ENCODE data around the gene LMX1B.
"Not testable (repeated sequence)": the region's sequence is repeated elsewhere in the genome, so short reads cannot be mapped to it uniquely, and the experiment has no call there.

Gene LMX1B

GRCh38 chr9:126709241-126709640 is 95.5 kb downstream of the LMX1B start:
- Histone ChIP-seq H3K27ac (replicated peaks) (no peak overlapping the region), H3K4me3 (replicated peaks; ENCODE audit: insufficient read depth, low read length) (no peak overlapping the region), H3K27me3 (ENCODE audit: insufficient read depth, poor library complexity, severe bottlenecking) (no peaks in the 10 kb centered on the region)
- TF ChIP-seq POLR2AphosphoS5 (IDR thresholded peaks at IDR 0.05; ENCODE audit: low read depth) = no peak
- TF ChIP-seq SPI1 (IDR thresholded peaks at IDR 0.05; ENCODE audit: borderline replicate concordance, low read depth) = no peak
- TF ChIP-seq GABPA (IDR thresholded peaks at IDR 0.05; ENCODE audit: low read depth) = no peak
- no peak for TF ChIP-seq CTCF (IDR thresholded peaks at IDR 0.05; ENCODE audit: insufficient read depth, low read length)
- TF ChIP-seq REST (IDR thresholded peaks at IDR 0.05; ENCODE audit: insufficient replicate concordance, low read depth) = no peak
- no peak for DNase-seq (ENCODE audit: low read depth in 1 of 2, low spot score in 1 of 2)

- Histone ChIP-seq H3K4me3 (replicated peaks; ENCODE audit: insufficient read depth, low read length) (no peak overlapping the region), H3K27ac (replicated peaks) (no peak overlapping the region), H3K27me3 (ENCODE audit: insufficient read depth, poor library complexity, severe bottlenecking) (no peaks in the 10 kb centered on the region)
- no peak for TF ChIP-seq POLR2AphosphoS5 (IDR thresholded peaks at IDR 0.05; ENCODE audit: low read depth)
- no peak for TF ChIP-seq CTCF (IDR thresholded peaks at IDR 0.05; ENCODE audit: insufficient read depth, low read length)
- no peak for TF ChIP-seq REST (IDR thresholded peaks at IDR 0.05; ENCODE audit: insufficient replicate concordance, low read depth)
- DNase-seq (ENCODE audit: low read depth in 1 of 2, low spot score in 1 of 2) = no peak
Observed at GRCh38 chr9:126715382-126715781, 101.7 kb downstream of the LMX1B start.

- DNase-seq (ENCODE audit: low read depth in 1 of 2, low spot score in 1 of 2); H3K27ac ChIP-seq (replicated peaks); H3K4me3 ChIP-seq (replicated peaks; ENCODE audit: insufficient read depth, low read length); H3K27me3 ChIP-seq (ENCODE audit: insufficient read depth, poor library complexity, severe bottlenecking): not testable (repeated sequence)
Observed at GRCh38 chr9:126717441-126717840, 103.7 kb downstream of the LMX1B start.

- Histone ChIP-seq H3K27me3 (ENCODE audit: insufficient read depth, poor library complexity, severe bottlenecking) (peaks cover 9% of the 10 kb centered on the region), H3K4me3 (replicated peaks; ENCODE audit: insufficient read depth, low read length) (no peak overlapping the region), H3K27ac (replicated peaks) (peak overlapping the region; percentile 52)
- peak; percentile 74 to 92 for DNase-seq (ENCODE audit: low read depth in 1 of 2, low spot score in 1 of 2)
- no peak for TF ChIP-seq REST (IDR thresholded peaks at IDR 0.05; ENCODE audit: insufficient replicate concordance, low read depth)
- peak; percentile 74; the same call in 1 of the 2 replicates for TF ChIP-seq SPI1 (IDR thresholded peaks at IDR 0.05; ENCODE audit: borderline replicate concordance, low read depth)
Observed at GRCh38 chr9:126719618-126720031, 105.9 kb downstream of the LMX1B start.
